COLO829 (cell line): ENCODE data around the gene SMIM36.
"Not testable (repeated sequence)": the region's sequence is repeated elsewhere in the genome, so short reads cannot be mapped to it uniquely, and the experiment has no call there.

ENCODE experiments used
- DNase-seq: peaks from one replicate; pipeline ENCODE4 v3.0.0; 2012; ENCODE audit warnings: low spot score

SMIM36 gene

GRCh38 chr17:55501626-55502025, 9.6 kb downstream of the SMIM36 start:
- DNase-seq, result not testable (repeated sequence)

GRCh38 chr17:55500103-55500502, 11.1 kb downstream of the SMIM36 start:
- no peak for DNase-seq

GRCh38 chr17:55496094-55496881, 15.0 kb downstream of the SMIM36 start:
- no peak for DNase-seq

GRCh38 chr17:55495239-55495638, 16.0 kb downstream of the SMIM36 start:
- no peak for DNase-seq

GRCh38 chr17:55492781-55493341, 18.4 kb downstream of the SMIM36 start:
- no peak for DNase-seq

GRCh38 chr17:55490376-55490775, 20.9 kb downstream of the SMIM36 start:
- DNase-seq, result no peak

- no peak for DNase-seq
Measured at GRCh38 chr17:55487695-55488432, 23.4 kb downstream of the SMIM36 start.

GRCh38 chr17:55484575-55484974, 26.7 kb downstream of the SMIM36 start:
- DNase-seq, result no peak

- no peak for DNase-seq
Measured at GRCh38 chr17:55482591-55483389, 28.5 kb downstream of the SMIM36 start.

- no peak for DNase-seq
Measured at GRCh38 chr17:55480631-55481315, 30.5 kb downstream of the SMIM36 start.

GRCh38 chr17:55479903-55480302, 31.3 kb downstream of the SMIM36 start:
- no peak for DNase-seq

- DNase-seq, result no peak
Measured at GRCh38 chr17:55478971-55479370, 32.3 kb downstream of the SMIM36 start.

GRCh38 chr17:55466671-55467070, 44.6 kb downstream of the SMIM36 start:
- DNase-seq, result no peak

- DNase-seq, result not testable (repeated sequence)
Measured at GRCh38 chr17:55465771-55466170, 45.5 kb downstream of the SMIM36 start.

GRCh38 chr17:55463600-55463999, 47.7 kb downstream of the SMIM36 start:
- DNase-seq, result no peak

GRCh38 chr17:55462711-55463110, 48.5 kb downstream of the SMIM36 start:
- DNase-seq, result no peak

- DNase-seq, result no peak
Measured at GRCh38 chr17:55462234-55462633, 49.0 kb downstream of the SMIM36 start.

- DNase-seq, result peak; percentile 54
Measured at GRCh38 chr17:55458978-55459377, 52.3 kb downstream of the SMIM36 start.

- DNase-seq, result no peak
Measured at GRCh38 chr17:55458287-55458900, 52.9 kb downstream of the SMIM36 start.

- DNase-seq, result no peak
Measured at GRCh38 chr17:55456307-55457240, 54.7 kb downstream of the SMIM36 start.
